ENCODE data around the gene TRERF1. TPM values are rescaled to one million over a fixed set of nuclear protein-coding genes. Genes with fewer than 3 reads are reported as not detected.
A peak's percentile ranks its signal among the peaks of the same experiment; 100 is the strongest.

The TRERF1 gene
- total and polyA plus RNA-seq, 2 experiments from 2014 or later: 11.2 to 20.6 TPM

DNA sequence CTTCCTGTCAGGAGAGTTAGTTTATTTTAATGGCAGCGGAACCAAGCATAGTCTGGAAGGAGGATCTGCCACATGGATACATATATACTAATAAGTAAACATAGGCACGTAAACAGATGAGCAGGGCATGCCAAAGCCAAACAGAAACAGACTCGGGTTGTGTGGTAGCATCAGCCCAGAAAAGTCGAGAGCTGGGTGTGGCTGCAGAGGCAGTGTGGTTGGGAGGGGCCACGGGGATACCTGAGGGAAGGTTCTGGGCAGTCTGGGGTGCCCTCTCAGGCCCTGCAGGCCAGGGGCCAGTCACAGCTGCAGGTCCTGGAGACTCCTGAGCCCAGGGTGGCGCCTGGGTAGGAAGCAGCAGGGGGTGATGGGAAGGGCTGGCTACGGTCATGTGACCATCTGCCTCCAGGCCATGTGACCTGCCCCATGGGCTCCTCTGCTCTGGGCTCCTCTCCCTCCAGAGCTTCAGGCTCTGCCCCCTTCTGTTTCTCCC is 191.3 kb downstream of the TRERF1 start (continued):
- TF ChIP-seq, protein P1, sequence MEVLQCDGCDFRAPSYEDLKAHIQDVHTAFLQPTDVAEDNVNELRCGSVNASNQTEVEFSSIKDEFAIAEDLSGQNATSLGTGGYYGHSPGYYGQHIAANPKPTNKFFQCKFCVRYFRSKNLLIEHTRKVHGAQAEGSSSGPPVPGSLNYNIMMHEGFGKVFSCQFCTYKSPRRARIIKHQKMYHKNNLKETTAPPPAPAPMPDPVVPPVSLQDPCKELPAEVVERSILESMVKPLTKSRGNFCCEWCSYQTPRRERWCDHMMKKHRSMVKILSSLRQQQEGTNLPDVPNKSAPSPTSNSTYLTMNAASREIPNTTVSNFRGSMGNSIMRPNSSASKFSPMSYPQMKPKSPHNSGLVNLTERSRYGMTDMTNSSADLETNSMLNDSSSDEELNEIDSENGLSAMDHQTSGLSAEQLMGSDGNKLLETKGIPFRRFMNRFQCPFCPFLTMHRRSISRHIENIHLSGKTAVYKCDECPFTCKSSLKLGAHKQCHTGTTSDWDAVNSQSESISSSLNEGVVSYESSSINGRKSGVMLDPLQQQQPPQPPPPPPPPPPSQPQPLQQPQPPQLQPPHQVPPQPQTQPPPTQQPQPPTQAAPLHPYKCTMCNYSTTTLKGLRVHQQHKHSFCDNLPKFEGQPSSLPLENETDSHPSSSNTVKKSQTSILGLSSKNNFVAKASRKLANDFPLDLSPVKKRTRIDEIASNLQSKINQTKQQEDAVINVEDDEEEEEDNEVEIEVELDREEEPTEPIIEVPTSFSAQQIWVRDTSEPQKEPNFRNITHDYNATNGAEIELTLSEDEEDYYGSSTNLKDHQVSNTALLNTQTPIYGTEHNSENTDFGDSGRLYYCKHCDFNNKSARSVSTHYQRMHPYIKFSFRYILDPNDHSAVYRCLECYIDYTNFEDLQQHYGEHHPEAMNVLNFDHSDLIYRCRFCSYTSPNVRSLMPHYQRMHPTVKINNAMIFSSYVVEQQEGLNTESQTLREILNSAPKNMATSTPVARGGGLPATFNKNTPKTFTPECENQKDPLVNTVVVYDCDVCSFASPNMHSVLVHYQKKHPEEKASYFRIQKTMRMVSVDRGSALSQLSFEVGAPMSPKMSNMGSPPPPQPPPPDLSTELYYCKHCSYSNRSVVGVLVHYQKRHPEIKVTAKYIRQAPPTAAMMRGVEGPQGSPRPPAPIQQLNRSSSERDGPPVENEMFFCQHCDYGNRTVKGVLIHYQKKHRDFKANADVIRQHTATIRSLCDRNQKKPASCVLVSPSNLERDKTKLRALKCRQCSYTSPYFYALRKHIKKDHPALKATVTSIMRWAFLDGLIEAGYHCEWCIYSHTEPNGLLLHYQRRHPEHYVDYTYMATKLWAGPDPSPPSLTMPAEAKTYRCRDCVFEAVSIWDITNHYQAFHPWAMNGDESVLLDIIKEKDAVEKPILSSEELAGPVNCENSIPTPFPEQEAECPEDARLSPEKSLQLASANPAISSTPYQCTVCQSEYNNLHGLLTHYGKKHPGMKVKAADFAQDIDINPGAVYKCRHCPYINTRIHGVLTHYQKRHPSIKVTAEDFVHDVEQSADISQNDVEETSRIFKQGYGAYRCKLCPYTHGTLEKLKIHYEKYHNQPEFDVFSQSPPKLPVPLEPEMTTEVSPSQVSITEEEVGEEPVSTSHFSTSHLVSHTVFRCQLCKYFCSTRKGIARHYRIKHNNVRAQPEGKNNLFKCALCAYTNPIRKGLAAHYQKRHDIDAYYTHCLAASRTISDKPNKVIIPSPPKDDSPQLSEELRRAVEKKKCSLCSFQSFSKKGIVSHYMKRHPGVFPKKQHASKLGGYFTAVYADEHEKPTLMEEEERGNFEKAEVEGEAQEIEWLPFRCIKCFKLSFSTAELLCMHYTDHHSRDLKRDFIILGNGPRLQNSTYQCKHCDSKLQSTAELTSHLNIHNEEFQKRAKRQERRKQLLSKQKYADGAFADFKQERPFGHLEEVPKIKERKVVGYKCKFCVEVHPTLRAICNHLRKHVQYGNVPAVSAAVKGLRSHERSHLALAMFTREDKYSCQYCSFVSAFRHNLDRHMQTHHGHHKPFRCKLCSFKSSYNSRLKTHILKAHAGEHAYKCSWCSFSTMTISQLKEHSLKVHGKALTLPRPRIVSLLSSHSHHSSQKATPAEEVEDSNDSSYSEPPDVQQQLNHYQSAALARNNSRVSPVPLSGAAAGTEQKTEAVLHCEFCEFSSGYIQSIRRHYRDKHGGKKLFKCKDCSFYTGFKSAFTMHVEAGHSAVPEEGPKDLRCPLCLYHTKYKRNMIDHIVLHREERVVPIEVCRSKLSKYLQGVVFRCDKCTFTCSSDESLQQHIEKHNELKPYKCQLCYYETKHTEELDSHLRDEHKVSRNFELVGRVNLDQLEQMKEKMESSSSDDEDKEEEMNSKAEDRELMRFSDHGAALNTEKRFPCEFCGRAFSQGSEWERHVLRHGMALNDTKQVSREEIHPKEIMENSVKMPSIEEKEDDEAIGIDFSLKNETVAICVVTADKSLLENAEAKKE (CRISPR knock-in tag; IDR thresholded peaks at IDR 0.05): no peak
- TF ChIP-seq, protein P2, sequence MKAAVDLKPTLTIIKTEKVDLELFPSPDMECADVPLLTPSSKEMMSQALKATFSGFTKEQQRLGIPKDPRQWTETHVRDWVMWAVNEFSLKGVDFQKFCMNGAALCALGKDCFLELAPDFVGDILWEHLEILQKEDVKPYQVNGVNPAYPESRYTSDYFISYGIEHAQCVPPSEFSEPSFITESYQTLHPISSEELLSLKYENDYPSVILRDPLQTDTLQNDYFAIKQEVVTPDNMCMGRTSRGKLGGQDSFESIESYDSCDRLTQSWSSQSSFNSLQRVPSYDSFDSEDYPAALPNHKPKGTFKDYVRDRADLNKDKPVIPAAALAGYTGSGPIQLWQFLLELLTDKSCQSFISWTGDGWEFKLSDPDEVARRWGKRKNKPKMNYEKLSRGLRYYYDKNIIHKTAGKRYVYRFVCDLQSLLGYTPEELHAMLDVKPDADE (IDR thresholded peaks at IDR 0.05): no peak
- no peak for TF ChIP-seq NANOG (IDR thresholded peaks at IDR 0.05; ENCODE audit: borderline replicate concordance)
- TF ChIP-seq JUNB (IDR thresholded peaks at IDR 0.05; ENCODE audit: unreplicated experiment): no peak
- peak; percentile 25; the same call in 1 of the 2 replicates for TF ChIP-seq POLR2AphosphoS5 (IDR thresholded peaks at IDR 0.05; ENCODE audit: low read depth)

DNA sequence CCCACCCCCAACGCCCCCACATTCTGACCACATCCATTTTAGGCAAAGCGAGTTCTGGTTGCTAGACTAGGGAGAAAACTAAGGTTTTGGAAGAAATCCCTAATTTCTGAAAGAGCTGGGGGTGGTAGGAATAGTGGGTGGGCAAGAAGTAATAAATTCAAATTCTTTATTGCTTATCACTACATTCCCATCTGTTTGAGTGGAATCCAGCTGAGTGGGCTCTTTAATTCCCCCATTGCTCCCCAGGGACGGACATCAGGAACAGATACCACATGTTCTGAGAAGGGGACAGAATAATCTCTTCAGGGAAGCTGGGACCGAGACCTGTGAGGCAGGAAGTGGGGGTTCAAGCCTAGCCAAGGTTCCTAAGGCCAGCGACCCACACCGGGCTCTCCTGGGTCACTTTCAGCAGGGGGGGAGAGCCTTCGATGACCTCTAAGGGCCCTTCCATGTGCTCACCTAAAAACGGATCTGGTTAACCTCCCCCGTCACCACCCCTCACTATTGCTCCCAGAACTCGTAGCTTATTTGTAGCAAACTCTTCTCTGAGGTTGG is 191.8 kb downstream of the TRERF1 start:
- peaks cover 9% of the 10 kb centered on the region; the same call in 1 of the 2 replicates for H3F3A ChIP-seq (replicated peaks; ENCODE audit: low read depth)
- peaks cover 35% of the 10 kb centered on the region for H3K36me3 Mint-ChIP-seq (ENCODE audit: low read depth)
- no peak overlapping the region for H2AFZ ChIP-seq
- peaks cover 11% of the 10 kb centered on the region for H4K20me1 ChIP-seq (replicated peaks; ENCODE audit: insufficient read depth)
- H3K79me2 ChIP-seq (replicated peaks; ENCODE audit: insufficient read depth): no peaks in the 10 kb centered on the region
- ATAC-seq (no peak), DNase-seq (ENCODE audit: low spot score) (no peak)
- peaks cover 36% of the 10 kb centered on the region for H3K4me1 ChIP-seq (ENCODE audit: insufficient read depth)
- no peak overlapping the region for H3K4me3 ChIP-seq
- H3K36me3 ChIP-seq (ENCODE audit: insufficient read depth): peaks cover 22% of the 10 kb centered on the region
- H3K27me3 ChIP-seq (ENCODE audit: insufficient read depth): no peaks in the 10 kb centered on the region
- H3K27me3 Mint-ChIP-seq (ENCODE audit: insufficient read depth, low read depth, poor library complexity): peaks cover 17% of the 10 kb centered on the region
- no peak overlapping the region for H3K27ac Mint-ChIP-seq
- H3K4me1 Mint-ChIP-seq: peaks cover 51% of the 10 kb centered on the region
- no peaks in the 10 kb centered on the region for H3K9me3 Mint-ChIP-seq
- H3K4me3 Mint-ChIP-seq: no peak overlapping the region
- no peak overlapping the region for H3K4me2 ChIP-seq
- H3K9me2 ChIP-seq (ENCODE audit: insufficient read depth): peaks cover 7% of the 10 kb centered on the region; the same call in 1 of the 2 replicates
- no peak overlapping the region for H3K27ac ChIP-seq (ENCODE audit: low read depth)
- TF ChIP-seq, protein P2 (IDR thresholded peaks at IDR 0.05): no peak
- TF ChIP-seq JUNB (IDR thresholded peaks at IDR 0.05; ENCODE audit: unreplicated experiment): no peak
- TF ChIP-seq EZH2phosphoT487 (IDR thresholded peaks at IDR 0.05; ENCODE audit: unreplicated experiment): no peak
- TF ChIP-seq, protein P1 (CRISPR knock-in tag; IDR thresholded peaks at IDR 0.05): no peak

All from GM23338 (cell line).